Retina (tissue), 1 donor: Measurements from ENCODE around the gene ARID5B.

Experiments used
- DNase-seq: peaks from one replicate; pipeline ENCODE4 v3.0.0-alpha.2; 2016

ARID5B gene

DNA sequence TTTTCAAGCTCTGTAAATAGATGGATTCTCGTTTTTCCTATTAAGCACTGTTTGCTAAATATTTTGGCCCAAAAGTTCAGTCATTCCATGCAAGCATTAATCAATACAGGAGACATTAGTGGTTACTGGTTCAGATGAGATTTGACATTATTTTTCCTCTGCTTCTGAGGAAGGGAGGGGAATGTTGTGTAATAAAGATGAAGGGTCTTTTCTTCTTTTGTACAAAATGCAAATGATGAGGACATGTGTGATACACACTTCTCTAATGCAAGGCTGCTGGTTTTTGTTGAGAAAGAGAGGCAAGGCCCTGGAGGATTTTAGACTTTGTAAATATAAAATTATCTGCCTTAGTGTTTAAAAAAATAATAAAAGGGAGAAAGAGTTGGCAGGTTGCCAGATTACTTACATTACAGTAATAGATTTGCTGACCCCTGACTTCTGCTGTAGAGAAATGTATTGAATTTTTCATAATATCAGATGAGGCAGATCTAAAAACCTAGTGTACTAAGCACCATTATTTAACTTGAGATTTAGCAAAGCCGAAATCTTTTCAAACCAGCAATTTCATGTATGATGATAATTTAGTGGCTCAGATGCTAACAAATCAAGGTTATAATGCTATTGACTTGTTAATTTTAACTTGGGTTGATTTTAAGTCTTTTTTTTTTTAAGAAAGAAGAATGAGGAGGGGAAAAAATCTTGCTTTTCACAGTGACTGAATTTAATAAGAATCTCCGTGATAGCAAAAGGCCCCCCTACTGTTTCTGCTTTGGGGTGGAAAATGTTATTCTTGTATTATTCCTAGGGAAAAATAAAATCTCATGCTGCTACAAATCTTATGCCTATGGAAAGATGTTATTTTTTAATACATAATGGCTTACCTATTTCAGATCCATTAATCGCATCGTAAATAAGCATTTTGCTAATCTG lies 180.1 kb downstream of the ARID5B start:
- DNase-seq, result no peak

DNA sequence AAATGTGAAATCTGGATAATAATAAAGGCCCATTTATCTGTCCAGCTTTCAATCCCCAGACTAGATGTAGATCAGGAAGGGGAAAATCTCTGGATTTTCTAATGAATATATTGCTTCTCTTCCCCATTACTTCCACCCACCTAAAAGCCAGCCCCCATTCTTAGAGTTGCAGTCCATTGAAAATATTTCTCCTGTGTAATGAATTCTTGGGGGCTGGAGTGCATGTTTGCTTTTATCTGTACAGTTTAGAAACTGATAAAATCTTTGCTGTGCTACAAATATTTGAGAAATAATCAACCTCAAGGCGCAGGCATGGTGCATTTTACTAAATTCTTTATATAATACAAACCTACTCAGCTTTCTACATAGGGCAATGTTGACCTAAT lies 180.8 kb downstream of the ARID5B start:
- DNase-seq, result no peak

- DNase-seq, result no peak
Observed at GRCh38 chr10:62082729-62083411, 181.4 kb downstream of the ARID5B start.

DNA sequence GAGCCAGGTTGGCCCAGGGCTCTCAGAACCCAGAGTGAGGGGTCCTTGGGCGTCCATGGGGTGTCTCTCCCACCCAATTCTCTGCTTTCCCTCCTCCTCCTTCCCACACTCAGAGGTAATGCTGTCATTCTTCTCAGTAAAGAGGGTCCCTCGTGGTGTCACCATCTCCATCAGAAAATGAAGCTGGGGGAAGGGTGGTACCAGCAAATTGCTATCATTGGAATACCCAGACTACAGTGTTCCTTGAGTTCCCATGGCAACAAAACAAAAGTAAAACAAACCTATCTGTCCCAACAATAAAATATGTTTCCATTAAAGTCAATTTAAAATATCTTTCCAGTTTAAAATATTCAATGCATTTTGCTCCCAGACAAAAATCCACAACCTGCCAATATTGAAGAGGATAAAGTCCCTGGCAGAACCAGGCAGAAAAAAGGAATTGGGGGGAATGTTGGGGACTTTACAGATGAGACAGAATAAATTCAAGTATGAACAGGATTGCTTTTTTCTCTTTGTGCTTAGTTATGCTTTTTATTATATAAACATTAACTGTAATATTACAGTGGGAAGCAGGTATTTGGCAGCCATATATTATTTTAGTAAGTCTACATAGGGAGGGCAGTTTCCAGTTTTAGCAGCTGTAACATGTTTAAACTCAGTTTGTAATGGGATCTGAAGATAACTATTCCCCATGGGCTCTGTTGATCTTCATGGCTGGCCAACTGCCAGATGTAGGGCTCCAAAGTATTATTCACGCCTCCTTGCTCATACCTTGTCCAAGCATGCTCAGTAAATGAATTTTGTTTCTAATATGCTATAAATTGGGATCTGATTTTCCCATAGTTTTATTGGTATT lies 182.1 kb downstream of the ARID5B start:
- no peak for DNase-seq

DNA sequence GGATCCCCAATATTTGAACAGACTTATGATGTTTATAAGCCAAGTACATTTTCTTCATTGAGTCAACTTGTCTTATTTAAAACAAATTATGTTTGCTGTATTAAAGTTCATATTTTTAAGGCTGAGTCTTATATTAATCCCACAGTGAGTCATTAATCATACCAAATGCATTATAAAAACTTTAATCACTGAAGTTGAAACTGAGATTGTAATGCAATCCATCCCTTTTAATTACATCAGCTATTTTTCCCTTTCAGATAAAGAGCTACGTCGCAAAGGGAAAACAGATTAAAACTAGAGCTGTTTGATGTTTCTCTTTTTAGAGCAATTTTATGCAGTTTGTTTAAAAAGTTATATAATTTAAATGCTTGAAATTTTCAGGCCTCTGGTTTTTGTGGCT lies 183.0 kb downstream of the ARID5B start:
- no peak for DNase-seq

DNA sequence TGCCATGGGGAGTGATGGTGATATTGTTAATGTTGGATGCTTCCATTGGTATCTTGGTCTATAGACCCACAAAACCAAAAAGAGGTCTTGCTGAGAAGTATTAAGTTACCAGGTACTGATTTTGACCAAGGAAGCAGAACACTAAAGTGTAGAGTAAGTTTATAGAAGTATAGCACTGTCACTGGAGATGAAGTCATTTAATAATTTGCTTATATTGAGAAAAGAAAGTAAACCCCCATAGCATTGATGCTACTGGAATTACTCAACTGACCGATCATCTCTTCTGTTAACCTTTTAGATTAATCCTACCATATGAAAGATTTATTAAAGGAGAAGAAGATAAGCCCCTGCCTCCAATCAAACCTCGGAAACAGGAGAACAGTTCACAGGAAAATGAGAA lies 183.9 kb downstream of the ARID5B start:
- DNase-seq, result no peak

DNA sequence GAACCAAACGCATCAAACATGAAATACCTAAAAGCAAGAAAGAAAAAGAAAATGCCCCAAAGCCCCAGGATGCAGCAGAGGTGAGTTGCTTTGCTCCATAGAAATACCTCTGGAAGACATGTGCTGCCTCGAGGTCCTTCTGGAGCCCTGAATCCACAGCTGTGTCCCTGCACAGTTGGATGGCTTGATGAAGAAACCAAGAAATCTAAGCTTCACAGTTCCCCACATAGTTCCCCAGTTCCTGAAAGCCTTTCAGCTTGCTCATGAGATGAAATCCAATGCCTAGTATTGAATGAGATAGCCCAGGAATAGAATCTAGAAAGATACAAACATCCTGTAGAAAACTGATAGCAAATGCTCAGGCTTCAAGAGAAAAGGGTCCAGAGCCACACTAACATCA lies 184.3 kb downstream of the ARID5B start:
- DNase-seq, result no peak

DNA sequence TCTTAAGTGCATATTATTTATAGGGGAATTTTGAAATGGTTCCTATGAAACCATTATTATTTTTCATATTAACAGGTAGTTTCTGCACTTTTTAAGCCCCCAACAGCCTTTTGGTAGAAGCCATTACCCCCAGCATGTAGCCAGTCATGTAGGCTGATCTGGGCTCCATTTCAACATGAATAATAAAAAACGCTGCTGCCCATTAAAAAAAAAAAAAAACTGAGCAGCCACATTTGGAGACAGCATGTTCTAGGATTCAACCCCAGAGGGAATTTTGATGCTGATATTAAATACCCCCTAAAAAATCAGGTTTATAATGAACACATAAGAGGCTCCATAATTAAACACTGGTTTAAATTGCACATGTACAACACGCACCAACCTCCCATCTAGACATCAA lies 185.8 kb downstream of the ARID5B start:
- no peak for DNase-seq

DNA sequence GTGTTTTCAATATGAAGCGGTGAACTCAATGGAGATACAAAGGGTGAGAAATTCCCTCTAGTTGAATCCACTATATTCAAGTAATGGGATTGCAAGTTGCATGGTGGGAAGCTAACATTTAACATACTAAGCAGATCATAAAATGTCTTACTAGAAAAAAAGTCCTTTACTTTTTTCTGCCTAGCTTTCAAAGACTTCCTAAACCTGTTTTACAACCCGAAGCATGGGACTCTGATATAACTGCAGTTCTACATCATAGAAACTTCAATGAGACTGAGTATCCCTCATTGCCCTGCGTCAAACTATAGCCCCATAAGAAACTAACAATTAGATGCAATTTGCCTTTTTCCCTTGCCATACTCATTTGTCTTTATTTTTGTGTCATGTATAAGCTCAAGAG lies 187.3 kb downstream of the ARID5B start:
- no peak for DNase-seq

DNA sequence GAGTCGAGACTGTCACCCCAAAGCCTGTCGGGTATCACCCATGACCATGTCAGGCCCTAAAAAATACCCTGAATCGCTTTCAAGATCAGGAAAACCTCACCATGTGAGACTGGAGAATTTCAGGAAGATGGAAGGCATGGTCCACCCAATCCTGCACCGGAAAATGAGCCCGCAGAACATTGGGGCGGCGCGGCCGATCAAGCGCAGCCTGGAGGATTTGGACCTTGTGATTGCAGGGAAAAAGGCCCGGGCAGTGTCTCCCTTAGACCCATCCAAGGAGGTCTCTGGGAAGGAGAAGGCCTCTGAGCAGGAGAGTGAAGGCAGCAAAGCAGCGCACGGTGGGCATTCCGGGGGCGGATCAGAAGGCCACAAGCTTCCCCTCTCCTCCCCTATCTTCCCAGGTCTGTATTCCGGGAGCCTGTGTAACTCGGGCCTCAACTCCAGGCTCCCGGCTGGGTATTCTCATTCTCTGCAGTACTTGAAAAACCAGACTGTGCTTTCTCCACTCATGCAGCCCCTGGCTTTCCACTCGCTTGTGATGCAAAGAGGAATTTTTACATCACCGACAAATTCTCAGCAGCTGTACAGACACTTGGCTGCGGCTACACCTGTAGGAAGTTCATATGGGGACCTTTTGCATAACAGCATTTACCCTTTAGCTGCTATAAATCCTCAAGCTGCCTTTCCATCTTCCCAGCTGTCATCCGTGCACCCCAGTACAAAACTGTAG lies 191.0 kb downstream of the ARID5B start:
- DNase-seq, result no peak

DNA sequence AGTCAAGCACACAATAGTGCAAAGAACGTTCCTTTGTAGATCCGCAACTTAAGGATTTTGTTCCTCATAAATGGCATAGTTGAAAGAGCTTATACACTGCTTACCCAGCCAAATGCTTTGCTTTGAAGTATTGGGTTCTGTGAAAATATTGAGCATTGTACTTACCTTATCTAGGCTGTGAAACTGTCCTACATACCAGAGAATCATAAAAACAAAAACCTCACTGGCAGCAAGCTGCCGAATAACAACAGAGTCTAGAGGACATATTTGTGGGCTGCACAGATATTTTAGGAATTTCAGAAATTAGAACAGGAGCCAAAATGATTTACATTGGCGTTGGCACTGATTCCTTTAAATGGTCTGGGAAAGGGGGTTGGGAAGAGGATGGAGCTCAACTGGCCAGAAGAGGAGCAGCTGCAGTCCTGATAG lies 192.4 kb downstream of the ARID5B start:
- DNase-seq, result peak; percentile 24

DNA sequence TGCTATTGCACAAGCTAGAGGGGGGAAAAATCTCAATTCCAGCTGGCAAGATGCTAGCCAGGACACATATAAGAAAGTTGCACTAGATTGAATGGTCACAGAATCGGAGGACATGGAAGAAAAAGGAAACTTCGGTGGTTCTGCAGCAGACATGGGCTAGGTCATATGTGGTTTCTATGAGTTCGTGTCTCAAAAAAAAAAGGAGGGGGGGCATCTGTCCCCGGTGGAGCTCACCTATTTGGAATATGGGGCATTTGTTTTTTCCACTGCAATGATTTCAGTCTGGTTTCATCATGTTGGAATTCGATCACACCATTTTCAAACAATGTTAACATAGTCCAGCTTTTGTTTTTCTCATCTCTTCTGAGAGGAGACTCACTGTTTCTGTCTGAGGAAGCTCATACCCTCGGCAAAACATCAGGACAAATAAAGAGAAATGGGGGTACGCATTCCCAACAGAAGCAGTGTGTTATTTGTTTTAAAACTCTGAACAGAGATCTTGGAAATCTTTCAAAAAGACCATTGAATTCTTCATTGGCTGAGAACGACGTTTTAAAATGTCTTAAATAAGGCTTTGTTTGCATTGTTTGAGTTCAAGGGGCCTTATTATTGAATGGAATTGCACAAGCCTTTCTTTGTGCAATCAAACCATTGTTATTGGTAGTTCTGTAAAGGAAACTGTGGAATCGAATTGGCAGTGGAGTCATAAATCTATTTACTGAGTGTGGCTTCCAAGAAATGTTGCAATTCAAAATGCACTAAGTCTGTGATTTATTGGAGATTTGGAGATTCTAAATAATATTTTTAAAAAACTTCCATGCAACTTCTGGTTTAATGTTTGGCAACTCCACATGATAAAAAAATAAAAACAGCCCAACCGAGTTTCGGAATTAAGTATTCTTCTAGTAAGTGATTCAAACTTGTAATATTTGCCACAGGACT lies 194.0 kb downstream of the ARID5B start:
- peak; percentile 46 for DNase-seq

- DNase-seq, result no peak
Observed at GRCh38 chr10:62096256-62096933, 194.9 kb downstream of the ARID5B start.

DNA sequence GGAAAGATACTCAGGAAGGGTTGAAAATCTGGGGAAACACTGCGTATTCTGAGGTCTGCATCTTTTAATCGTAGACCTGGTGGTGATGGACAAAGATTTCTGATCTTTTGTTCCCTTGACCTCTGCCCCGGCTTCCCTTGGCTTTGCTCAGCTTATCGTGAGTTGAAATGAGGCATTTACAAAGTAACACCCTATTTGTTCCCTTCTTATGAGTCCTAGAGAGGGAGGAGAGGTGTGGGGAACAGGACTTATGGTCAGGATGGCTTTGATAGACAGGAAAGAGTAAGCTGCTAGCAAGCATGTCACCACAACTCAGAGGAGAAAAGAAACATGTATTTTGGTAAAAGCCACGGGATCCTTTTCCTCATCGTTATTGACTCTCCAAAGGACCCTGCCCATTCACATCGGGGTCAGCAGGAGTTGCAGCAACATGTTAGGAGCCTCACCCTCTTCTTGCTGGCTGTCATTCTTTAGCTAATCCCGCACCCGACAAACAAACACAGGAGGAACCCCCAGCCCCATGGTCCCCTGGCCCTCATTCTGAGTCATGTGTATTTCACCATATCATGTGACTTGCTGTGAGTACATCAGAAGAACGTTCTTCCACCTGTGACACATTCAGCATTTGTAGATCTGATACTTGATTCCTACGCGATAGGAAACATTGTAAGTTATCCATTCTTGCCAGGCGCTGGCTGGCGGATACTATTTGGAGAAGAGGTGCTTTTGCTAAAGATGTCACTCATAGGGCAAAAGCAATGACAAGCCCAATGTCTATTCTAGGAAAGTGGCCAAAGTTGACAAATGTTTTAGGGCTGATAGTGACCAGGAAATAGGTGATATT lies 197.0 kb downstream of the ARID5B start:
- DNase-seq, result no peak

DNA sequence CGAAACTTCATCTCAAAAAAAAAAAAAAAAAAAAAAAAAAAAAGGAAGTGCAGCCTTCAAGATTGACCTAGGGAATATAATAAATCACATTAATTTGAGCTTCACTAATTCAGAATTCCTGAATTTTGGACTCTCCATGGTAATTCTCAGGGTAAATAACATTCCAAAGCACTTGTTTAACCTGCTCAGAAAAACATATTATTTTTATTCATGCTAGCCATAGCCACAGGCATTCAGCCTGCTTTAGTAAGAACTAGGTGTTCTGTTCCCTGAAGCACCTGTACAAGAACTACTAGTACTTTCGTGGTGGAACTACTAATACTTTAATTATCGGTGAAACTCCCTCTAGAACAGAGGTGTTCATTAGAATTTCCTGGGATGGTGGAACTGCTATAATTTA lies 197.8 kb downstream of the ARID5B start:
- DNase-seq, result no peak

DNA sequence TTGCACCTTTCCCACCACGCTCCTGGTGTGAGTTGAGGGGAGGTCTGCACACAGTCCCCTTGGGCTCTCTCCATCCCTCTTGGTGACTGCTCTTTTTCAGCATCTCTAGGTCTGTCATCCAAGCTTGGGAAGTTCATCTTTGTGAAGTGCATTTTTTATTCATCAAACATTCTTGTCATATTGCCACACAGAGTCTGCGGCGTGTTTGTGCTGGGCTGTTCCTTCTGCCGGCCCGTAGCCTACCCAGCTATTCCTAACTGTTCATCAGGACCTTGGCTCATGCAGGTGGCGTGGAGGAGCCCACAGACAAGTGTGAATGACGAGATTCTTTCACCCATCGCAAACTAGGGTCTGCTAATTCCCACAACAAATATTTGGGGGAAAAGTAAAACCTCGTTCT lies 202.4 kb downstream of the ARID5B start:
- DNase-seq, result no peak

GRCh38 chr10:62106929-62107519 lies 205.5 kb downstream of the ARID5B start:
- no peak for DNase-seq

DNA sequence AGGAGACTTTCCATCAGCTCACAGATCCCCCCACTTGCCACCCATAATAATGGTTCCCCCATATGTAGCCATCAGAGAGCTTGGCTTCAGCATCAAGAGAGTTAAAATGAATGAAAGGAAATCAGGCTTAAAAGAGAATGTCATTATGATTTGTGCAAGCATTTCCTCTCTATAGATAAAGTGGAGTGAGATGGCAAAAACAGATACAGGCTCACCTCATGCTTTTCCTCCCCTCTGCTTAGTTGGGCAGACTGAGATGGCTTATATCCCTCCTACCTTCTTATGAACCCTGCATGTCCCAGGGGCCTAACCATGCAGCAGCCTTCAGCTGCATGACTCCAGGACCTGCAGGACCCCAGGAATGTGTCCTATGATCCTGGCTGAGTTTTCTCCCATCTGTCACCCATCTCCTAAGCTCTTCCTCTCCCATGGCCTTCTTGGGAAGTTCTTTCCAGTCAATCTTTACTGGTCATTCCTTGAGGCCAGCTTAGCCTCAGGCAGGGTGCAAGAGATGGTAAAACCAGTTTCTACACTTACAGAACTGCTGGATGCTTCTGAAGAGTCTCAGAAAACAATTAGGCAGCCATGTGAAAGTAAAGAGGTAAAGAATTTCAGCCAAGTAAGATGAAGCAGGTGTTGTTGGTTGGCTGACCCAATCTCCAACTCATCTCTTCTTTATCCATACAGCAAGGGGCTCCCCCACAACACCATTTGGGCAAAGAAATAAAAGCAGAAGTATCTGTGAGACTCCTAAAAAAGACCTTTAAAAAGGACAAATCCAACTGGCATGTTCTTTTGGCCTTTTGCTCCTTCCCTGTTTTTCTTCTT lies 207.5 kb downstream of the ARID5B start:
- no peak for DNase-seq
